Activated CD4-positive, alpha-beta T cell treated with anti-CD3 and anti-CD28 coated beads, Interleukin-2, Interleukin-6, amounts not matched to agents 100 ng/mL and 50 ng/mL, durations not matched to agents 16 hours and 8 hours (primary cell): ENCODE data around the gene MAFF.

ENCODE experiments used
- DNase-seq: peaks from one replicate; pipeline ENCODE4 v3.0.0-alpha.2; 2020

Gene MAFF

GRCh38 chr22:38205261-38206128, 3.7 kb downstream of the MAFF start:
- DNase-seq: no peak

GRCh38 chr22:38207898-38208432, 6.2 kb downstream of the MAFF start:
- DNase-seq: no peak

- no peak for DNase-seq
These were observed 6.8 kb downstream of the MAFF start for GRCh38 chr22:38208551-38208968.

GRCh38 chr22:38211556-38211955, 9.8 kb downstream of the MAFF start:
- DNase-seq: no peak

GRCh38 chr22:38212442-38212841, 10.6 kb downstream of the MAFF start:
- no peak for DNase-seq

GRCh38 chr22:38213319-38213989, 11.7 kb downstream of the MAFF start:
- DNase-seq: no peak

GRCh38 chr22:38213990-38214301, 12.2 kb downstream of the MAFF start:
- no peak for DNase-seq

GRCh38 chr22:38214302-38215056, 12.7 kb downstream of the MAFF start:
- DNase-seq: peak; percentile 77

- no peak for DNase-seq
These were observed 13.6 kb downstream of the MAFF start for GRCh38 chr22:38215156-38216038.

- DNase-seq: peak; percentile 67
These were observed 17.1 kb downstream of the MAFF start for GRCh38 chr22:38218661-38219622.

- no peak for DNase-seq
These were observed 17.8 kb downstream of the MAFF start for GRCh38 chr22:38219632-38220031.

- no peak for DNase-seq
These were observed 18.4 kb downstream of the MAFF start for GRCh38 chr22:38220163-38220562.

- DNase-seq: no peak
These were observed 19.0 kb downstream of the MAFF start for GRCh38 chr22:38220653-38221386.

GRCh38 chr22:38221407-38221806, 19.6 kb downstream of the MAFF start:
- DNase-seq: no peak

GRCh38 chr22:38221908-38222796, 20.4 kb downstream of the MAFF start:
- DNase-seq: no peak

- no peak for DNase-seq
These were observed 21.0 kb downstream of the MAFF start for GRCh38 chr22:38222797-38223119.

- no peak for DNase-seq
These were observed 21.6 kb downstream of the MAFF start for GRCh38 chr22:38223289-38223960.

- DNase-seq: no peak
These were observed 25.3 kb downstream of the MAFF start for GRCh38 chr22:38226853-38227649.
